ENCODE results near the gene MRNIP.

DNA sequence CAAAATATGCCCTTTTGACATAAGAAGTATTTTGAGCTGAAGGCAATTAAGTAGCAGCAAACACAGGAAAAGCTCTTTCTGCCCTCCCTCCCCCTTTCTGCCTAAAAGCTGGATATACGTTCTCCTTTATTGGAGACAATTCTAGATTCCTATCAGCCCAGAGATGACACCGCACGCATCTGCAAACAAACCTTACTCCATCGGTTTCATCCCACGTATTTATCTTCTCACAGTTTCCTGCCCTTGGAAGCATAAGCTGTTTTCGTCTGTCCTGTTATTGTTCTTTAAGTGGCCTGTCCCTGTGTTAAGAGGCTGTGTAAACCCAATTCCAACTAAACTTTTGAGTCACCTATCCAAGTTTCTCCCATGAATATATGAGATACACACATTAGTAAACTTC is 37.2 kb upstream of the MRNIP start:
- TF ChIP-seq YY1 (IDR thresholded peaks at IDR 0.05; ENCODE audit: insufficient read depth, insufficient read length) (no peak), ZNF274 (IDR thresholded peaks at IDR 0.05; ENCODE audit: low read depth, low read length) (no peak), SUZ12 (IDR thresholded peaks at IDR 0.05; ENCODE audit: extremely low read depth, insufficient read depth, insufficient read length) (no peak)
